Fibroblast of mammary gland (primary cell): ENCODE data around the gene DPY19L1.
"Not testable (repeated sequence)": the region's sequence is repeated elsewhere in the genome, so short reads cannot be mapped to it uniquely, and the experiment has no call there.

ENCODE experiments used
- DNase-seq: peaks from one replicate; pipeline ENCODE4 v3.0.0-alpha.2; 2010; ENCODE audit warnings: low read depth
- H3K4me3 ChIP-seq: 2 replicates; pipeline ENCODE4 v1.5.1; 2011; ENCODE audit warnings: low read depth, mild to moderate bottlenecking, low read length, moderate library complexity; ENCODE audit not compliant: control insufficient read depth
- TF ChIP-seq, protein P1 (sequence below): conservative IDR thresholded peaks from 2 replicates; pipeline ENCODE4 v1.5.1; 2011; ENCODE audit warnings: low read depth, low read length, inconsistent platforms; ENCODE audit not compliant: control insufficient read depth, insufficient read depth

DPY19L1 gene

DNA sequence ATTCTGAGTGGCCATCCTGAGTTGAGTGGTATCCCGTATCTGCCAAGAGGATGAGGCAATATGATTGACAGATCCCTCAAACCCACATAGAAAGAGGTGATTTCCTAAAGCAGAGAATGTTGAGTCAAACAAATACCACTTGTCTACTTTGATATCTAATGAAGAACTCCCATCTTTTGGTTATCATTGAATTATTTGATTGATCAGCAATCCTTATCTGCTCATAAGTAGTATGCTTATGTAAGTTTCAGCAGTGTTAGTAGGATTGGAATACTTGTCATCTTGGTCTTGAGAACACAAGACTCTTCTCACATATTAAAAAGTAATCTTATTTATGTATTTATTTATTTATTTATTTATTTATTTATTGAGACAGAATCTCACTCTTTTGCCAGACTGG lies 147.3 kb downstream of the DPY19L1 start:
- TF ChIP-seq, protein P1, sequence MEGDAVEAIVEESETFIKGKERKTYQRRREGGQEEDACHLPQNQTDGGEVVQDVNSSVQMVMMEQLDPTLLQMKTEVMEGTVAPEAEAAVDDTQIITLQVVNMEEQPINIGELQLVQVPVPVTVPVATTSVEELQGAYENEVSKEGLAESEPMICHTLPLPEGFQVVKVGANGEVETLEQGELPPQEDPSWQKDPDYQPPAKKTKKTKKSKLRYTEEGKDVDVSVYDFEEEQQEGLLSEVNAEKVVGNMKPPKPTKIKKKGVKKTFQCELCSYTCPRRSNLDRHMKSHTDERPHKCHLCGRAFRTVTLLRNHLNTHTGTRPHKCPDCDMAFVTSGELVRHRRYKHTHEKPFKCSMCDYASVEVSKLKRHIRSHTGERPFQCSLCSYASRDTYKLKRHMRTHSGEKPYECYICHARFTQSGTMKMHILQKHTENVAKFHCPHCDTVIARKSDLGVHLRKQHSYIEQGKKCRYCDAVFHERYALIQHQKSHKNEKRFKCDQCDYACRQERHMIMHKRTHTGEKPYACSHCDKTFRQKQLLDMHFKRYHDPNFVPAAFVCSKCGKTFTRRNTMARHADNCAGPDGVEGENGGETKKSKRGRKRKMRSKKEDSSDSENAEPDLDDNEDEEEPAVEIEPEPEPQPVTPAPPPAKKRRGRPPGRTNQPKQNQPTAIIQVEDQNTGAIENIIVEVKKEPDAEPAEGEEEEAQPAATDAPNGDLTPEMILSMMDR: no peak
- H3K4me3 ChIP-seq: no peak overlapping the region
- DNase-seq: no peak

DNA sequence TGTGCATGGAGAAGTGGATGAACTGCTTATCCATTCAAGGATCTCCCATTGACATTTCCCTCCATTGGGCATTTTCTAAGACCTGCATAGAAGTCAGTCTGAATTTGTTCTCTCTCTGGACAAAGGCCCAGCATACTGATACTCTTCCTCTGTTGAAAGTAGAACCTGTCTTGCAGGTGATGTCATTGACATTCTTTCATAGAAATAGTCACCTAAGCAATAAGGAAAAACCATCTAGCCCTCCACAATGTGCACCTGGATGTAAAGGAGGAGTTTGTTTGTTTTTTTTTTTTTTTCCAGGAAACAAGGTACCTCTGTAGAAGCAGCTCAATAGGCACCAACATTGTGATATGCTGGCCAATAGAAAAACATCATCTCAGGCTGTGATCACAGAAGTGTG lies 150.4 kb downstream of the DPY19L1 start:
- no peak for DNase-seq
- H3K4me3 ChIP-seq: no peak overlapping the region
- TF ChIP-seq, protein P1: no peak

DNA sequence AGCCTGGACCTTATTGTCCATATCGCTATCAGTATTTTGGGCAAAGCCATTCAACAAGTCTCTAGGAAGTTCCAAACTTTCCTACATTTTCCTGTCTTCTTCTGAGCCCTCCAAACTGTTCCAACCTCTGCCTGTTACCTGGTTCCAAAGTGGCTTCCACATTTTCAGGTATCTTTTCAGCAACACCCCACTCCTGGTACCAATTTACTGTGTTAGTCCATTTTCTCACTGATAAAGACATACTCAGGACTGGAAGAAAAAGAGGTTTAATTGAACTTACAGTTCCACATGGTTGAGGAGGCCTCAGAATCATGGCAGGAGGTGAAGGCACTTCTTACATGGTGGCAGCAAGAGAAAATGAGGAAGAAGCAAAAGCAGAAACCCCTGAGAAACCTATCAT lies 153.4 kb downstream of the DPY19L1 start:
- DNase-seq, H3K4me3 ChIP-seq: not testable (repeated sequence)

DNA sequence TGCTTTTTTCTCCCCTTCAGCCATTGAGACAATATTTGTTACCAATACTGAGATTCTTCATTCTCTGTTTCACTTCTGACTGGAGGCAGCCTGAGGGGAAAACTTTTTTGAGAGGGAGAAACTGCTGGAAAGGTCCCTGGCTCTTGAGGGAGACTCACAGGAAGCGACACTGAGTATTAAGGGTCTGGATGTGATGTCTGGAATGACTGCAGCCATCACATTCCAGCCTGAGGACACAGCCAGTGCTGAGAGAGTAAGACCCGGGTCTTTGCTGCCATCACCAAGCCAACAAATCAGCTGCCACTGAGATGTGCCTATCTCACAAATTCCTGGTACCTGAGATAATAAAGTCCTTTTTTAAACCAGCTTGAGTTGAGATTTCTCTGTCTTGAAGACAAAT lies 157.4 kb downstream of the DPY19L1 start:
- H3K4me3 ChIP-seq: no peak overlapping the region
- TF ChIP-seq, protein P1: no peak
- DNase-seq: no peak

DNA sequence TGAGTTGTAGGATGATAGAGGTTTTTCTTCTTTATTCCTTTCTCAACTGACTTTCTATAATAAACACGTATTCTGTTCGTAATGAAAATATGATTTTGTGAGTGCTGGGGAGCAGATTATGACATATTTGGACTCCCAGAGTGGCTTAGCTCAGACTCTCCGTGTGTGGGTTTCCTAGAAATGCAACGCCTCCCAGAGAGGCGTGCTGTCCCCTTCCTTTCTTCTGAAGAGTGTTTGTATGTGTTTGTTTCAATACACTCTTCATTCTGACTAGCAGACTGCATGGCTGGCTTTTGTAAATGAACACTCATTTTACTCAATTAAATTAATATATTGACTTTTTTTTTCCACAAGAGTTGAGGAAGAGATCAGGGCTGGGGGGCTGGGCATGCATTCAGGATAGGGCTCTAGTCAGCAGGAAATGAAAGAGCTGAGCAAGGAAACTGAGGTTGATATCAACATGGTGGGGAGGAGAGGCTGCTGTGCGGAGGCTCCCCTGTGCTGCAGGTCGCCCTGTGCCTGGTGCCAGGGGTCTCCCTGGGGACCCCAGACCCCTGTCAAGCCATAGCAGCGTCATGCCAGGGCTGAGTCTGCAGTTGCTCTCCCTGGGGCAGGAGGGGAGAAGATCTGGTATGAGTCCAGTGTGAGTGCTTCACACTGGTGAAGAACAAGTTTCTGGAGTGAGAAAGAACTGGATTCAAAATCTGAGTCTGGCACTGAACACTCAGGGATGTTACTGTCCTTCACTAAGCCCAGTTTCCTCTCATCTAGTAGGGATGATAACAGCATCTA lies 158.1 kb downstream of the DPY19L1 start:
- not testable (repeated sequence) for H3K4me3 ChIP-seq, DNase-seq
